IPS-15b (cell line): ENCODE results near the gene NEUROG3.
A peak's percentile ranks its signal among the peaks of the same experiment; 100 is the strongest.

ENCODE experiments used
- H3K27me3 ChIP-seq: one replicate; pipeline ENCODE4 v1.6.1; 2013; ENCODE audit warnings: low read length; ENCODE audit not compliant: control insufficient read depth, insufficient read depth
- H3K36me3 ChIP-seq: one replicate; pipeline ENCODE4 v1.6.1; 2013; ENCODE audit warnings: low read length; ENCODE audit not compliant: control insufficient read depth, insufficient read depth
- H3K4me1 ChIP-seq: one replicate; pipeline ENCODE4 v1.6.1; 2013; ENCODE audit warnings: mild to moderate bottlenecking, low read length; ENCODE audit not compliant: control insufficient read depth, insufficient read depth
- H3K4me3 ChIP-seq: one replicate; pipeline ENCODE4 v1.5.1; 2013; ENCODE audit warnings: low read depth, low read length
- H3K9ac ChIP-seq: one replicate; pipeline ENCODE4 v1.6.1; 2013; ENCODE audit warnings: low read depth, mild to moderate bottlenecking, low read length
- H3K9me3 ChIP-seq: one replicate; pipeline ENCODE4 v1.6.1; 2013; ENCODE audit warnings: mild to moderate bottlenecking, low read length; ENCODE audit not compliant: control insufficient read depth, insufficient read depth

The NEUROG3 gene

DNA sequence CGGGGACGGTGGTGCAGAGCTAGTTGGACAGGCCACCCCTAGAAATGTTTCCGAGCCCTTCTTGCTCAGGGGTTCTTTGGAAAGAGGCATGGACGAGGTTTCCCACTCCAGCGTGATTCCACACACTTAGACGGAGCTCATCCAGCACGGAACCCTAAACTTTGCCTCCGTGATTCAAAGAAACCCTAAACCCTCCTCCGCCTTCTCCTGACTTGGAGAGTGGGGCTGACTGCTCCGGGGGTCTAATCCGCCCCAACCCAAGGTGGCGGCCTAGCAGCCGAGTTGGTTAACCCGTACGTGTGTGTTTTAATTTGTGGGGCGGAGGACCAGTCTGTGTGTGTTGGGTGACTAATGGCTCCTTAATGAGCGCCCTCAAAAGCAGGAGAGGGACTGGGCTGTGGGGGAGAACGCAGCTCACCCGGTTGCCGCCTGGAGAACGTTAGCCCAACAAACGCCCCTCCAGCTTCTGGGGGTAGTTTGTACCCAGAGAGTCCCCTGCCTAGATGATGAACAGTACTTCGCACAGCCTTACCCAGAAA, 3.8 kb downstream of the NEUROG3 start:
- H3K9me3 ChIP-seq = no peaks in the 10 kb centered on the region
- H3K27me3 ChIP-seq = peaks cover 98% of the 10 kb centered on the region
- H3K4me3 ChIP-seq = peak overlapping the region; percentile 58
- no peaks in the 10 kb centered on the region for H3K36me3 ChIP-seq
- no peak overlapping the region for H3K9ac ChIP-seq
- H3K4me1 ChIP-seq = peaks cover 42% of the 10 kb centered on the region

DNA sequence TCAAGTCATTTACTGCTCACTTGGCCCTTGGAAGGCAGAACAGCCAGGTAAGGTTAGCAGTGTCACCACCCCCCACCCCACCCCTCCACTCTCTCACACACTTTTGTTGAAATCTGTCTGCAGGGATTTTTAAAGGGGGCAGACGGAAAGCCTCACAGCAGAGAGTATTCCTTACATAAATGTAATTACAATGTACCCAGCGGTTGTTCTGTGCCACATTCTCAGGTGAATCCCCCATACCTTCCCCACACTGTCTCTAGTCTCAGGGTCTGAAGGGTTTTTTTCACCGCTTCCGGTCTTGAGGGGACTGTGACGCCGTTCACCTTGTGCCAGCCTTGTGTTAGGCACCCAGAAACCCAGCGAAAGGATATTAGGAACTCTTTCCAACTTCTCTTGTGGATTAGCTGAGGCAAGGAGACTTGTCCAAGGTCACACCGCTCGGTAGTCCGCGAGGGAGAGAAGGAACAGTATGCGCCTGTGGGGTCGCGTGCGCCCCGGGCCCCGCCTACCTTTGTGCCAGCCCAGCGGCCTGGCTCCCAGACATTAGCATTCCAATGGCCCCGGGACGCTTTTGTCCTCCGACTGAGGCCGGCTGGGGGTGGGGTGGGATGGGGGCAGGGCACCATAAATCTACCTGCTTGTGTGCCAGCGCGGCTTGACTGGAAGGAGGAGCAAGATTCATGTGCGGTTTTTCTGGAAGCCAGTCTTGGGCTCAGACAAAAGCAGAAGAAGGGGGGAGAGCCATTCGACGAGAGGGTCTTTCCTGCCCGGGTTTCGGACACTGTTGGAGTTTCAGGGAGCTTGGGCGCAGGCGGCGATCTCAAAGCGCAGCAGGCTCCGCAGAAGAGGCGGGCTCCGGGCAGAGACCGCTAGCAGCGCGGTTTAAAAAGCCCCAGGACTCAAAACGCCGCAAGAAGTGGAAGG, 4.5 kb downstream of the NEUROG3 start:
- H3K9ac ChIP-seq = no peak overlapping the region

DNA sequence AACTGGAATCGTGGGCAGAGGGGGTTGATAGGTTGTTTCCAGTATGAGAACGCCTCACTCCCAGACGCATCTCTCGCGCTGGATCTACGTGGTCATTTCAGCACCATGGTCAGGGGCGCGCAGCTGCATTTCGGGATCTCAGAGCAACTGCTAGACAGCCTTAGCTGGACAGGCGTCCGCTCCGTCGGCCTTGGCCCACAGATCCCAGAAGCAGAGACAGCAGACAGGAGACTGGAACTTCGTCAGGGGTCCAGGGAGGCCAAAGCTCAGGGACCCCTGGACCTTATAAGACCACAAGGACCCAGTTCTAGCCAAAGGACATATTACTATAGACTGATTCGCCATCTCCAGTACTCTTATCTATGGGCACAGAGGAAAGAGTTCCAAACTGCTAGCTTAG, 5.3 kb downstream of the NEUROG3 start:
- Histone ChIP-seq H3K4me1 (peaks cover 35% of the 10 kb centered on the region), H3K4me3 (no peak overlapping the region), H3K9me3 (no peaks in the 10 kb centered on the region), H3K9ac (no peak overlapping the region), H3K27me3 (peaks cover 93% of the 10 kb centered on the region), H3K36me3 (no peaks in the 10 kb centered on the region)

More for the DNA sequence above, 4.5 kb downstream of the NEUROG3 start:
- H3K36me3 ChIP-seq = no peaks in the 10 kb centered on the region
- H3K4me1 ChIP-seq = peaks cover 37% of the 10 kb centered on the region
- peak overlapping the region; percentile 58 for H3K4me3 ChIP-seq
- H3K9me3 ChIP-seq = no peaks in the 10 kb centered on the region
- H3K27me3 ChIP-seq = peaks cover 98% of the 10 kb centered on the region

DNA sequence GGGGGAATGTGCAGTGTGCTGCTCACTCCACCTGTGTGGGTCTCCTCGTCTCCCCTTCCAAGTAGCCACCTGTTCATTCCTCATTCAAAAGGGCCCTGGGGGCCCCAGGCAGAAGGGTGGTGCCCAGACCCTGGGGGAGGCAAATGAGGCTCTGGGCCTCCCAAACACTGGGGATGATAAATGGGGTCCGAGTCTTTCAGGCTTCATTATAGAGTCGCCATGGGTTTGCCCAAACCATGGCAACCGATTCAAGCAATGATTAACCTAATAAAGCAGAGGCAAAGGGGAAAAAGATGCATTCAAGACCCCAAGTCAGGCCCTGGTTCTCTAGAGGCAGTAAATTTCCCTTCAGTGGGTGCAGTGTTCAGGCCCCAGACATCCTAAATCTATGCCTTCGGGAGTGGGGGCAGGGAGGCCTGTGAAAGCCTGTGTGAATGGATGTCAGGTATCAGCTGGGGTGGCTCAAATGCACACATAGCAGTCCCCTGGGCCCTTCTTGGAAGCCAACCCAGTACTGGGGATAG, 10.4 kb downstream of the NEUROG3 start:
- H3K4me1 ChIP-seq = peaks cover 5% of the 10 kb centered on the region
- no peak overlapping the region for H3K9ac ChIP-seq
- H3K4me3 ChIP-seq = no peak overlapping the region
- peaks cover 56% of the 10 kb centered on the region for H3K27me3 ChIP-seq
- H3K9me3 ChIP-seq = no peaks in the 10 kb centered on the region
- no peaks in the 10 kb centered on the region for H3K36me3 ChIP-seq

DNA sequence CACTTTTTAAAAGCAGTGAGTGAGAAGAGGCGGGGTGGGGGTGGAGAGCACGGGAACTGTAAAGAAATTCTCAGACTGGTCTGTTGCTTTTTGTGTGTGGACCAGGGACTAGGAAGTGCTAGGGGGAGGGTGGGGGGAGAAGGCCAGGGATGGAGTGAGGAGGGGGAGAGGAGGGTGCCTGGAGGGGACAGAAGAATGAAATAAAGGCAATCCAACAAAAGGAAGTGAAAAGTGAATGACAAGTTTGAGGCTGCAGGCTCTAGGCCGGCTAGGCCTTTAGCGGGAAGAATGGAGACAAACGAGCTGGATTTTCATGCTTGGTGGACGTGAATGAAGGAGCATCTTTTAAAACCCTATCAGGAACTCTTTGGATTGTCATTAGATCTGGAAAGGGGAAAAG, 13.7 kb downstream of the NEUROG3 start:
- no peaks in the 10 kb centered on the region for H3K9me3 ChIP-seq

DNA sequence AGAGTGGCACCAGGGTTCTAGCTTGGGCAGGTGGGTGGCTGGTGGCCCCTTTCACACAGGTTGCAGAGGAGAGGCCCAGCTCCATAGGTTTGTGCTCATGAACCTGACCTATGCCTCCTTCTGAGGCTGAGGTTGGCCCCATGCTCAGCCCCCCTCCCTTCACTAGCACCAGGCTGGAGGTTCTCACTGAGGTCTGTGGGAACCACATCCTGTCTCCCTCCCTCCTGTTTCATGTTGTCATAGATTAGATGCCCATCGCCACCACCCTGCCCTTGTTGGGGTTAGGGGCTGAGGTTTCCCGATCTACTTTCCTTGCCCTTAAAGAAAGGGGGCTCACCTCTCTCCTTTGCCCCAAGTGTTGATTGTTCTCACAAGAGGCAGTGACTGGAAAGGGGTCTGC, 14.7 kb downstream of the NEUROG3 start:
- Histone ChIP-seq H3K9me3 (no peaks in the 10 kb centered on the region), H3K36me3 (no peaks in the 10 kb centered on the region), H3K4me3 (no peak overlapping the region), H3K4me1 (peaks cover 2% of the 10 kb centered on the region), H3K9ac (no peak overlapping the region), H3K27me3 (peaks cover 13% of the 10 kb centered on the region)

More for the DNA sequence above, 13.7 kb downstream of the NEUROG3 start:
- Histone ChIP-seq H3K4me1 (peaks cover 2% of the 10 kb centered on the region), H3K9ac (no peak overlapping the region), H3K27me3 (peaks cover 23% of the 10 kb centered on the region), H3K4me3 (no peak overlapping the region), H3K36me3 (no peaks in the 10 kb centered on the region)

DNA sequence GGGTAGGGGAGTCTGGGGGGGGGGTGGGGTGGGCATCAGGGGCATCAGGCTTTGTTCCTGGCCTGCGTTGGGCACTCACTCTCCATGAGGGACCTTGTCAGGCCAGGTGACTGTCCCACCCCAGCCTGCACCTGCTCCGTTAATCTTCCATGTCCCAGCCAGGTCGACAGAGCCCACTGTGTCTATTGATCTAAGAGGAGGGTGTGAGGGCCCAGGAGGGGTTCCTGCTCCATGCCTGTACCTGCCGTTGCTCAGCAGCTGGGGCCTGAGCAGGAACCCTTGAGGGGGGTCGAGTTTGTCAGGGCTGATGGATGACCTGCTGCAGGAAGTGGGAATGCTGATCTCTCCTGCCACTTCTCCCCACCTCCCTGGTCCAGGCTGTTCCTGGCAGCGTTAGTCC, 18.6 kb downstream of the NEUROG3 start:
- H3K4me3 ChIP-seq = no peak overlapping the region
- no peaks in the 10 kb centered on the region for H3K36me3 ChIP-seq
- peaks cover 4% of the 10 kb centered on the region for H3K9me3 ChIP-seq
- peaks cover 2% of the 10 kb centered on the region for H3K27me3 ChIP-seq
- H3K4me1 ChIP-seq = peaks cover 2% of the 10 kb centered on the region
- H3K9ac ChIP-seq = no peak overlapping the region

DNA sequence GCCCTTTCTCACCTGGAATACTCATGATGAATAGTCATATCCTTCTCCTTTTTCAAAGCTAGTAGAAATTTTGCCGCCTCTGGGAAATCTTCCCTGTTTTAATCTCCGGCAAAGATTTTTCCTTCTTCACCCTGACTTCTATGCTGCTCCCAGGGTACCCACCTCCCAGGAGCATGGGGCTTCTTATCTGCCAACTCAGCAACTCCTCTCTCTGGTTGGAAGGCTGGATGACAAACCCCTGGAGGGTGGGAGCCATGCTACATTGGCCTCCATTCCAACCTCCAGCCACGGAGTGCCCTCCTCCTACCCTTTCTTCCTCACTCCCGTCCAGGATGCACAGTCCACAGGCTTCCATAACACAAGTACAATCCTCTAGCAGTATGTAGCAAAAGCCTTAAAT, 19.9 kb downstream of the NEUROG3 start:
- H3K4me1 ChIP-seq = no peaks in the 10 kb centered on the region
- H3K36me3 ChIP-seq = no peaks in the 10 kb centered on the region
- H3K9me3 ChIP-seq = peaks cover 7% of the 10 kb centered on the region
- no peak overlapping the region for H3K4me3 ChIP-seq
- H3K27me3 ChIP-seq = peaks cover 2% of the 10 kb centered on the region
- no peak overlapping the region for H3K9ac ChIP-seq

DNA sequence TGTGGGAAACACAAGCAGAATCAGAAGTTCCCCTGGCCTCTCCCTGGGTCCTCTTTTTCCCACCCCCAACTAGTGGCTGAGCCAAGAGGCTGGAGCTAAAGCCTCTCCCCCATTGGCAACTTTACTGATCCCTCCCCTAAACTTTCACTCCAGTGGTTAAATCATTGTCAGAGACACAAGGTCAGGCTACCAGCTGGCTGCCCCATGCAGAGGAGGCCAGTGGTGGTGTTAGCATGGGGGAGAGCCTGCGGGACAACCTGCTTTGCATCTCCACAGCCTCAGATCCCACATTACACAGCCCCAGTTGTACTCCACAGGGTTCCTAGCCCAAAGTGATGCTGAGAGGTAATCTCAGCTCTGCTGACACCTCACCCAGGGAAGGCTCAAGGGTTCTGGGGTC, 21.0 kb downstream of the NEUROG3 start:
- Histone ChIP-seq H3K27me3 (peaks cover 2% of the 10 kb centered on the region), H3K4me1 (no peaks in the 10 kb centered on the region), H3K4me3 (no peak overlapping the region), H3K9me3 (peaks cover 7% of the 10 kb centered on the region), H3K9ac (no peak overlapping the region), H3K36me3 (no peaks in the 10 kb centered on the region)

DNA sequence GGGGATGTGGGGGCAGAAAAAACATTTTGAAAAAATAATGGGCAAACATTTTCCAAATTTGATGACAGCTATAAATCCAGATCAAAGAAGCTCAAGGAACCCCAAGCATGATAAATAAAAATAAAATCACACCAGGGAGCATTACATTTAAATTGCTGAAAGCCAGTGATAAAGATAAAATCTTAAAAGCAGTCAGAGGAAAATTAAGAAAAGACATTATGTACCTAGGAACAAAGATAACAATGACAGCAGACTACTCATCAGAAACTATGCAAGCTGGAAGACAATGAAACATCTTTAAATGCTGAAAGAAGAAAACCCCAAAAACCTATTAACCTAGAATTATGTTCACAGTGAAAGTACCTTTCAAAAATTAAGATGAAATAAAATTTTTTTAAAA, 23.3 kb downstream of the NEUROG3 start:
- Histone ChIP-seq H3K27me3 (peaks cover 2% of the 10 kb centered on the region), H3K36me3 (no peaks in the 10 kb centered on the region), H3K9me3 (peaks cover 7% of the 10 kb centered on the region), H3K9ac (no peak overlapping the region), H3K4me1 (no peaks in the 10 kb centered on the region), H3K4me3 (no peak overlapping the region)

DNA sequence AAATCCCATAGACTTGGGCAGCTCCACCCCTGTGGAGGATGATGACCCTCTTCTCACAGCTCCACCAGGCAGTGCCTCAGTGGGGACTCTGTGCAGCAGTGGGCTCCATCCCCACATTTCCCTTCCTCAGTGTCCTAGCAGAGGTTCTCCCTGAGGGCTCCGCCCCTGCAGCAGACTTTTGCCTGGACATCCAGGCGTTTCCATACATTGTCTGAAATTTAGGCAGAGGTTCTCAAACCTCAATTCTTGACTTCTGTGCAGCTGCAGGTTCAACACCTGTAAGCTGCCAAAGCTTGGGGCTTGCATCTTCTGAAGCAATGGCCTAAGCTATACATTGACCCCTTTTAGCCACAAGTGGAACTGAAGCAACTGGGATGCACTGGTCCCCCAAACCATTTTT, 31.8 kb downstream of the NEUROG3 start:
- H3K9me3 ChIP-seq = peaks cover 9% of the 10 kb centered on the region
- no peaks in the 10 kb centered on the region for H3K27me3 ChIP-seq
- no peak overlapping the region for H3K4me3 ChIP-seq
- H3K36me3 ChIP-seq = no peaks in the 10 kb centered on the region
- H3K9ac ChIP-seq = no peak overlapping the region
- no peaks in the 10 kb centered on the region for H3K4me1 ChIP-seq

DNA sequence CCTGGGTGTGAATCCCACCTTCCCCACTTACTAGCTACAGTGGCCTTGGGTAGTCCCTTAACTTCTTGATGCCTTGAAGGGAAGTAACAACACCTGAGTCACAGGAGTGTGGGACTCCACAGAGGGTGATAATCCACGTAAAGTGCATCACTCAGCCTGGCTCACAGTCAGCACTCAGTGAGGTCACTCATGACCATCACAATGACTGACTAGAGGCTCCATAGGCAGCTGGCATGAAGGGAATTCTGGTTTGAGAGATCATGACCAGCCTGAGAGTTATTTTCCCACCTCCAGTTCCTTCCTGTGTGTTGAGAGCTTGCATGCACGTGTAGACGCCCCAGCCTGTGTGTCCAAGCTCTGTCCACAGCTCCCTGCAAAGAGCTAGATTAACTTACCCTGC, 34.8 kb downstream of the NEUROG3 start:
- no peaks in the 10 kb centered on the region for H3K4me1 ChIP-seq
- H3K27me3 ChIP-seq = no peaks in the 10 kb centered on the region
- no peak overlapping the region for H3K4me3 ChIP-seq
- peaks cover 9% of the 10 kb centered on the region for H3K9me3 ChIP-seq
- no peaks in the 10 kb centered on the region for H3K36me3 ChIP-seq
- H3K9ac ChIP-seq = no peak overlapping the region
